Psoas muscle (tissue), 8 donors: ENCODE measurements around the gene WDR55. TPM values are rescaled to one million over a fixed set of nuclear protein-coding genes. Genes with fewer than 3 reads are reported as not detected.
A peak's percentile ranks its signal among the peaks of the same experiment; 100 is the strongest.
"Not testable (repeated sequence)": the region's sequence is repeated elsewhere in the genome, so short reads cannot be mapped to it uniquely, and the experiment has no call there.

Source experiments
- ATAC-seq, 4 donors: fragments of 200-7000 bp; cut with Tn5 transposase; one replicate each; pipeline ENCODE4 v1.9.1; 2020; ENCODE audit warnings: moderate library complexity in 3 of 4, mild to moderate bottlenecking in 2 of 4
- DNase-seq, 2 donors: peaks; one replicate each; pipeline ENCODE4 v3.0.0-alpha.2; 2020
- H3K27ac ChIP-seq: fragments of 200-600 bp; one replicate; pipeline ENCODE4 v1.8.0; 2022
- H3K27me3 ChIP-seq, 3 donors: fragments of 200-600 bp in 1 of 3; one replicate each; pipeline versions ENCODE4 v1.6.1 to v1.8.0; 2013 to 2022; ENCODE audit warnings: low read length in 2 of 3, mild to moderate bottlenecking in 2 of 3, moderate library complexity in 1 of 3; ENCODE audit not compliant: insufficient read depth in 3 of 3
- H3K36me3 ChIP-seq, 2 donors: fragments of 200-600 bp in 1 of 2; one replicate each; pipeline versions ENCODE4 v1.6.1 to v1.8.0; 2013 to 2022; ENCODE audit warnings: low read depth in 1 of 2, mild to moderate bottlenecking in 1 of 2, moderate library complexity in 1 of 2; ENCODE audit not compliant: insufficient read depth in 1 of 2
- H3K4me1 ChIP-seq: fragments of 200-600 bp; one replicate; pipeline ENCODE4 v1.8.0; 2022
- H3K4me3 ChIP-seq: fragments of 200-600 bp; one replicate; pipeline ENCODE4 v1.8.0; 2022; ENCODE audit warnings: mild to moderate bottlenecking
- H3K9me3 ChIP-seq: fragments of 200-600 bp; one replicate; pipeline ENCODE4 v1.8.0; 2022
- WGBS, 3 donors: extraction: QIAGEN DNeasy Blood & Tissue Kit; methylation state at CpG; one replicate each; pipeline versions ENCODE4 v1.1.6 to v1.1.7; 2013; 5-methylcytosine and 5-hydroxymethylcytosine counted together
- intact Hi-C, 2 donors: fragments of 100-400 bp; cut with DNase I; formaldehyde crosslinking; loops; one replicate each; pipeline versions ENCODE4 v1.11.0 to v1.14.2; 2022
- polyA plus RNA-seq, 3 donors: library from polyadenylated mRNA; stranded (reverse); fragments of 200-250 nt; gene quantifications; one replicate each; pipeline ENCODE4 v1.2.3, GENCODE V29; 2013
- total RNA-seq, 4 donors: library from RNA; stranded (reverse); fragmentation: NEBNext Ultra II Directional in 2 of 4; extraction: Animal tissue kit (Norgen Biotek cat#: 25700) in 2 of 4; gene quantifications; one replicate each; pipeline versions ENCODE4 v1.2.1 to v1.2.4, GENCODE V29; 2021 to 2023
- TF ChIP-seq, protein P1 (sequence below): fragments of 200-600 bp; IDR thresholded peaks from one replicate; pipeline ENCODE4 v1.8.0; 2022; ENCODE audit warnings: antibody characterized with exemption
- donor health status: healthy with polysubstance abuse.
- donor health status: DM: no; HTN: no; CAD: no; lungs with moderate emphysema.
- donor health status: Bipolar disorder and iron deficiency.
- donor health status: healthy.
- donor health status: DM: yes; HTN: yes; CAD: no.
- donor health status: DM: no; HTN: no; CAD: no.
- donor health status: DM: no; HTN: no; CAD: no.
- donor health status: DM: yes; HTN: yes; CAD: no.

Gene WDR55
- total and polyA plus RNA-seq, 7 donors = 9.9 to 33.4 (median 14.4) TPM

- H3K4me1 ChIP-seq = peaks cover 18% of the 10 kb centered on the region
- no peaks in the 10 kb centered on the region for H3K9me3 ChIP-seq
- no peak overlapping the region for H3K27ac ChIP-seq
- ATAC-seq (no peak), DNase-seq (no peak)
- no peak overlapping the region for H3K4me3 ChIP-seq
- peaks cover 6 to 53% of the 10 kb centered on the region in 2 donors for H3K36me3 ChIP-seq
- intact Hi-C loops = loop anchor here in 1 of 2 donors (10.0 kb wide), 1 partner anchor 237 kb away; the partner anchor contains the start of gene ANKHD1
- TF ChIP-seq, protein P1, sequence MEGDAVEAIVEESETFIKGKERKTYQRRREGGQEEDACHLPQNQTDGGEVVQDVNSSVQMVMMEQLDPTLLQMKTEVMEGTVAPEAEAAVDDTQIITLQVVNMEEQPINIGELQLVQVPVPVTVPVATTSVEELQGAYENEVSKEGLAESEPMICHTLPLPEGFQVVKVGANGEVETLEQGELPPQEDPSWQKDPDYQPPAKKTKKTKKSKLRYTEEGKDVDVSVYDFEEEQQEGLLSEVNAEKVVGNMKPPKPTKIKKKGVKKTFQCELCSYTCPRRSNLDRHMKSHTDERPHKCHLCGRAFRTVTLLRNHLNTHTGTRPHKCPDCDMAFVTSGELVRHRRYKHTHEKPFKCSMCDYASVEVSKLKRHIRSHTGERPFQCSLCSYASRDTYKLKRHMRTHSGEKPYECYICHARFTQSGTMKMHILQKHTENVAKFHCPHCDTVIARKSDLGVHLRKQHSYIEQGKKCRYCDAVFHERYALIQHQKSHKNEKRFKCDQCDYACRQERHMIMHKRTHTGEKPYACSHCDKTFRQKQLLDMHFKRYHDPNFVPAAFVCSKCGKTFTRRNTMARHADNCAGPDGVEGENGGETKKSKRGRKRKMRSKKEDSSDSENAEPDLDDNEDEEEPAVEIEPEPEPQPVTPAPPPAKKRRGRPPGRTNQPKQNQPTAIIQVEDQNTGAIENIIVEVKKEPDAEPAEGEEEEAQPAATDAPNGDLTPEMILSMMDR = no peak
- 86 to 90% (median 88%) methylated on average over 8 of the region's 8 CpGs for WGBS, 3 donors
- H3K27me3 ChIP-seq = no peaks in the 10 kb centered on the region
These were observed 23.0 kb upstream of the WDR55 start for GRCh38 chr5:140641716-140642115.

DNA sequence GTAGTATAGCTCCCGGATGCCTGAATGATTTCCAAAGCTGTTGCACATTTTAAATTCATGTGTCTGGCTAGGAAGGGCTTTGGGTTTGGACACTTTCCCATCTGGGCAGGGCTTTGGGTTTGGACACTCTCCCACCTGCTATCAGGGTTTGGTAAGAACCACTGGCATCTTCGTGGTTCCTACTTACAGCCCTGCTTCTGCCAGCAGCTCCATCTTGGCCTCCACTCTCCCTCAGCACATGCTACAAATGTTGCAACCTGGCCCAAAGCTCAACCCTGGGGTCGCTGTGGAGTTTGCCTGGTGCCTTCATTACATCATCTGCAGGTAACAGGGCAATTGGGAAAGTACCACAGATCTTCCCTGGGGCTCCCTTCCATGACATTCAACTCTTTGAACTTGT is 22.0 kb upstream of the WDR55 start:
- Histone ChIP-seq H3K36me3 (peaks cover 6 to 53% of the 10 kb centered on the region in 2 donors), H3K4me1 (peaks cover 18% of the 10 kb centered on the region), H3K27ac (no peak overlapping the region), H3K27me3 (no peaks in the 10 kb centered on the region), H3K9me3 (no peaks in the 10 kb centered on the region), H3K4me3 (no peak overlapping the region)
- DNase-seq = no peak
- intact Hi-C loops = loop anchor here in 1 of 2 donors (10.0 kb wide), 1 partner anchor 238 kb away; the partner anchor contains the start of gene ANKHD1
- TF ChIP-seq, protein P1 = no peak
- WGBS, 3 donors = 45 to 51% (median 45%) methylated on average over 3 of the region's 3 CpGs
- ATAC-seq = no peak

- intact Hi-C loops = loop anchor here in 1 of 2 donors (10.0 kb wide), 1 partner anchor 242 kb away; the partner anchor contains the start of gene ANKHD1
- peaks cover 6 to 75% of the 10 kb centered on the region in 2 donors for H3K36me3 ChIP-seq
- H3K27me3 ChIP-seq = no peaks in the 10 kb centered on the region
- no peak for DNase-seq
- H3K27ac ChIP-seq = peak overlapping the region; percentile 84
- TF ChIP-seq, protein P1 = no peak
- peak overlapping the region; percentile 89 for H3K4me3 ChIP-seq
- peak in 3 of 4 donors; percentile 18 to 39 (median 37) for ATAC-seq
- peaks cover 21% of the 10 kb centered on the region for H3K4me1 ChIP-seq
- WGBS, 3 donors = 0 to 1% (median 0%) methylated on average over 27 of the region's 27 CpGs
- H3K9me3 ChIP-seq = no peaks in the 10 kb centered on the region
These were observed 17.7 kb upstream of the WDR55 start for GRCh38 chr5:140647042-140647419.

DNA sequence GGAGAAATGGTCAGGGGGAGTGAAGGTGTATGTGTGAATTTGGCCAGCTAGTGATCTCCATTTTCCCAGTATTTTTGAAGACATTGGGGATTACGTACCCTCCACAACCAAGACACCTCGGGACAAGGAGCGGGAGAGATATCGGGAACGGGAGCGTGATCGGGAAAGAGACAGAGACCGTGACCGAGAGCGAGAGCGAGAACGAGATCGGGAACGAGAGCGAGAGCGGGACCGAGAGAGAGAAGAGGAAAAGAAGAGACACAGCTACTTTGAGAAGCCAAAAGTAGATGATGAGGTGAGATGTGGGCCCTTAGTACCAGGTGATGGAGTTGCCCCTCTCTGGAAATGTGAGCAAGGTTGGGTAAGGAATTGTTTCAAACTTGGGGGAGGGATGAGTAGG is 5.8 kb upstream of the WDR55 start:
- Histone ChIP-seq H3K36me3 (peaks cover 27 to 93% of the 10 kb centered on the region in 2 donors), H3K27ac (no peak overlapping the region), H3K4me1 (peaks cover 4% of the 10 kb centered on the region), H3K9me3 (no peaks in the 10 kb centered on the region), H3K27me3 (no peaks in the 10 kb centered on the region), H3K4me3 (no peak overlapping the region)
- TF ChIP-seq, protein P1 = no peak
- ATAC-seq (no peak), DNase-seq (no peak)
- intact Hi-C loops = no loop called here
- 95 to 98% (median 98%) methylated on average over 17 of the region's 17 CpGs for WGBS, 3 donors

- H3K4me1 ChIP-seq, H3K4me3 ChIP-seq, H3K9me3 ChIP-seq, H3K27ac ChIP-seq, ATAC-seq, H3K27me3 ChIP-seq, DNase-seq: not testable (repeated sequence)
- intact Hi-C loops = loop anchor here in 1 of 2 donors (5.0 kb wide), 1 partner anchor 42 kb away; the partner anchor contains the start of gene ZMAT2
- H3K36me3 ChIP-seq = peaks cover 19 to 78% of the 10 kb centered on the region in 2 donors
- WGBS, 3 donors = 84 to 88% (median 85%) methylated on average over 6 of the region's 6 CpGs
These were observed 4.3 kb upstream of the WDR55 start for GRCh38 chr5:140660371-140660770.
